SK-N-SH (cell line): ENCODE data around the gene RBM33.

Source experiments
- CTCF ChIP-seq: fragments of 200-600 bp; sonication (generic); IDR thresholded peaks from 2 replicates; pipeline ENCODE4 v1.6.1; 2017; ENCODE audit warnings: antibody characterized with exemption, mild to moderate bottlenecking, moderate library complexity
- RAD21 ChIP-seq: IDR thresholded peaks from 2 replicates; pipeline ENCODE4 v1.6.1; 2012; ENCODE audit warnings: mild to moderate bottlenecking, low read length

GRCh38 chr7:155676052-155676451 is 31.6 kb downstream of the RBM33 start:
- no peak for TF ChIP-seq CTCF
- no peak for TF ChIP-seq RAD21
